HepG2 (cell line): ENCODE results near the gene BLCAP. TPM values are rescaled to one million over a fixed set of nuclear protein-coding genes. Genes with fewer than 3 reads are reported as not detected.

Experiments used
- AGO2 ChIP-seq: fragments of 200-400 bp; formaldehyde crosslinking; optimal IDR thresholded peaks from 2 replicates; pipeline ENCODE3; 2017; ENCODE audit warnings: mild to moderate bottlenecking, low read depth, low read length, moderate library complexity
- ERF ChIP-seq: IDR thresholded peaks from 2 replicates; pipeline ENCODE4 v1.6.1; 2018; ENCODE audit warnings: missing biosample characterization, missing genetic modification reagents
- HNRNPH1 ChIP-seq: fragments of 200-400 bp; formaldehyde crosslinking; optimal IDR thresholded peaks from 2 replicates; pipeline ENCODE3; 2017; ENCODE audit warnings: mild to moderate bottlenecking, low read depth, low read length
- MBD4 ChIP-seq: IDR thresholded peaks from 2 replicates; pipeline ENCODE4 v1.6.1; 2012; ENCODE audit warnings: low read length, inconsistent platforms, borderline replicate concordance
- MED8 ChIP-seq: sonication (generic); formaldehyde crosslinking; IDR thresholded peaks from 2 replicates; pipeline ENCODE4 v1.8.1; 2023; ENCODE audit warnings: mild to moderate bottlenecking, missing genetic modification reagents; ENCODE audit not compliant: insufficient replicate concordance
- NCOA5 ChIP-seq: sonication (generic); formaldehyde crosslinking; IDR thresholded peaks from 2 replicates; pipeline ENCODE4 v1.4.0; 2020; ENCODE audit warnings: missing genetic modification reagents
- PRPF4 ChIP-seq: fragments of 200-400 bp; formaldehyde crosslinking; IDR thresholded peaks from 2 replicates; pipeline ENCODE4 v1.6.1; 2016; ENCODE audit warnings: low read length, low read depth; ENCODE audit not compliant: poor library complexity, severe bottlenecking
- SOX5 ChIP-seq: IDR thresholded peaks from 2 replicates; pipeline ENCODE4 v1.6.1; 2016; ENCODE audit warnings: borderline replicate concordance
- U2AF2 ChIP-seq: fragments of 200-400 bp; formaldehyde crosslinking; IDR thresholded peaks from 2 replicates; pipeline ENCODE4 v1.6.1; 2017; ENCODE audit warnings: low read depth, mild to moderate bottlenecking, low read length
- ZFP1 ChIP-seq: IDR thresholded peaks from 2 replicates; pipeline ENCODE4 v1.6.1; 2016
- ZNF143 ChIP-seq: sonication (generic); formaldehyde crosslinking; IDR thresholded peaks from 2 replicates; pipeline ENCODE4 v1.4.0; 2020; ENCODE audit warnings: missing genetic modification reagents
- ZNF367 ChIP-seq: sonication (generic); formaldehyde crosslinking; IDR thresholded peaks from 2 replicates; pipeline ENCODE4 v1.4.0; 2020; ENCODE audit warnings: missing genetic modification reagents, borderline replicate concordance
- ZNF550 ChIP-seq: sonication (generic); formaldehyde crosslinking; IDR thresholded peaks from 2 replicates; pipeline ENCODE4 v1.4.0; 2020; ENCODE audit warnings: mild to moderate bottlenecking, missing genetic modification reagents, borderline replicate concordance
- polyA plus RNA-seq, 8 experiments: library from polyadenylated mRNA; depleted of rRNA in 3 of 8; stranded (reverse) in 7 of 8; unstranded in 1 of 8; fragments of >200 nt; fragmentation: Illumina TruSeq in 4 of 8; extraction: Trizol in 4 of 8; gene quantifications; 2 replicates each; pipeline versions ENCODE4 v1.2.1 to v1.2.3, GENCODE V29; 2011 to 2016; ENCODE audit warnings: low read depth in 4 of 8, missing spikeins in 1 of 8, mixed read lengths in 1 of 8; ENCODE audit not compliant: insufficient read depth in 1 of 8
- total RNA-seq, 5 experiments: library from RNA; depleted of rRNA; stranded (reverse); fragments of >200 nt; fragmentation: Illumina TruSeq; extraction: Trizol; gene quantifications; 2 replicates each; pipeline ENCODE4 v1.2.3, GENCODE V29; 2016; ENCODE audit warnings: low read depth in 1 of 5
- TF ChIP-seq, protein P1 (sequence below): sonication (generic); formaldehyde crosslinking; IDR thresholded peaks from 2 replicates; pipeline ENCODE4 v1.4.0; 2020; ENCODE audit warnings: missing genetic modification reagents
- TF ChIP-seq, protein P2 (sequence below): sonication (generic); formaldehyde crosslinking; IDR thresholded peaks from 2 replicates; pipeline ENCODE4 v1.5.0; 2020; ENCODE audit warnings: missing genetic modification reagents, mild to moderate bottlenecking, borderline replicate concordance
- TF ChIP-seq, protein P3 (sequence below): sonication (generic); formaldehyde crosslinking; IDR thresholded peaks from 2 replicates; pipeline ENCODE4 v1.5.0; 2020; ENCODE audit warnings: missing genetic modification reagents, mild to moderate bottlenecking, borderline replicate concordance
- TF ChIP-seq, protein P4 (sequence below), 2 experiments: sonication (generic) in 1 of 2; formaldehyde crosslinking in 1 of 2; IDR thresholded peaks; 2 replicates each; pipeline versions ENCODE4 v1.6.1 to v1.9.0; 2014 to 2022; ENCODE audit warnings: antibody characterized with exemption in 1 of 2, borderline replicate concordance in 1 of 2, inconsistent platforms in 1 of 2, low read depth in 1 of 2, missing genetic modification reagents in 1 of 2
- TF ChIP-seq, protein P5 (sequence below): sonication (generic); formaldehyde crosslinking; IDR thresholded peaks from 2 replicates; pipeline ENCODE4 v1.5.1; 2020; ENCODE audit warnings: missing genetic modification reagents, mild to moderate bottlenecking, borderline replicate concordance

Gene BLCAP
- total and polyA plus RNA-seq, 2 of the 13 experiments (the other 11 are each of a cell fraction or from before 2014, with no cell fraction given) = 52.4 to 86.8 TPM

DNA sequence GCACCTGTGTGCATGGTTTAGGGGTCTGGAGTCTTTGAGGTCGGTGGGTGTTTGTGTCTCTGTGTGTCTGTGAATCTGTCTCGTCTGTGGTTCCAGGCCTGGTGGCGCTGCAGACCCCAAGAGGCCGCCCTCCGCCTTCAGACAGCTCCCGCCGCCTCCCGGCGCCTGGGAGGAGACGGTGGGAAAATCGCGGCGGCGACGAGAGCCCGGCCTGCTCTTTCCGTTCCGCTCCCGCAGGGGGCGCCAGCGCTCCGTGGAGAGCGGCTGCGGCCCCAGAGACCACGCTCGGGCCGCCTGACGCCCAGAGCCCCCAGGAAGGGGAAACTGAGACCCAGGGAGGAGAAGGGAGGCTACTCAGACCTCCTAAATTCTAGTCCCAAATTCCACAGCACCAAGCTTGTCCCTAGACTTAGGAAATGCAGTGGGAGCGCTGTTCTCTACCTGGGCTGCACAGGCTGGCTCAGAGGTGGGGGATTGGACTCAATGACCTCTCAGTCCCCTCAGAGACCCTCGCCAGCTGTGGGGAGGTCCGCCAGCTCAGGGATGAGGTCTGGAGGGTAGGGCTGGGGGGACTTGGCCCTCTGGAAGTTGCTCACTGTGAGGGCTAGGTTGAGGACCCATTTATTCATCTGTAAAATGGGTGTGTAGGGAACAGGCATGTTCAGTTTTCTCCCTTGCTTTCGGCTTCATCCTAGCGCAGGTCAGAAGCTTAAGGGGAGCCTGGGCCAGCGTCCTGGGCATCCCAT, 36.9 kb upstream of the BLCAP start (continued):
- TF ChIP-seq HNRNPH1 (no peak), ERF (CRISPR knock-in tag) (peak; percentile 62; the same call in 1 of the 2 replicates), ZFP1 (CRISPR knock-in tag) (no peak), ZNF367 (CRISPR knock-in tag) (no peak; the same call in 1 of the 2 replicates), SOX5 (CRISPR knock-in tag) (no peak), NCOA5 (CRISPR knock-in tag) (no peak), PRPF4 (no peak), U2AF2 (no peak), ZNF143 (no peak), ZNF550 (CRISPR knock-in tag) (no peak), MBD4 (no peak), AGO2 (no peak), MED8 (no peak)
- TF ChIP-seq, protein P1, sequence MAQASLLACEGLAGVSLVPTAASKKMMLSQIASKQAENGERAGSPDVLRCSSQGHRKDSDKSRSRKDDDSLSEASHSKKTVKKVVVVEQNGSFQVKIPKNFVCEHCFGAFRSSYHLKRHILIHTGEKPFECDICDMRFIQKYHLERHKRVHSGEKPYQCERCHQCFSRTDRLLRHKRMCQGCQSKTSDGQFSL (CRISPR knock-in tag) = no peak
- TF ChIP-seq, protein P2, sequence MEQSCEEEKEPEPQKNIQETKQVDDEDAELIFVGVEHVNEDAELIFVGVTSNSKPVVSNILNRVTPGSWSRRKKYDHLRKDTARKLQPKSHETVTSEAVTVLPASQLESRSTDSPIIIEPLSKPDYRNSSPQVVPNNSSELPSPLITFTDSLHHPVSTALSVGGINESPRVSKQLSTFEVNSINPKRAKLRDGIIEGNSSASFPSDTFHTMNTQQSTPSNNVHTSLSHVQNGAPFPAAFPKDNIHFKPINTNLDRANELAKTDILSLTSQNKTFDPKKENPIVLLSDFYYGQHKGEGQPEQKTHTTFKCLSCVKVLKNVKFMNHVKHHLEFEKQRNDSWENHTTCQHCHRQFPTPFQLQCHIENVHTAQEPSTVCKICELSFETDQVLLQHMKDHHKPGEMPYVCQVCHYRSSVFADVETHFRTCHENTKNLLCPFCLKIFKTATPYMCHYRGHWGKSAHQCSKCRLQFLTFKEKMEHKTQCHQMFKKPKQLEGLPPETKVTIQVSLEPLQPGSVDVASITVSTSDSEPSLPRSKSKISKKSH (CRISPR knock-in tag) = no peak
- TF ChIP-seq, protein P3, sequence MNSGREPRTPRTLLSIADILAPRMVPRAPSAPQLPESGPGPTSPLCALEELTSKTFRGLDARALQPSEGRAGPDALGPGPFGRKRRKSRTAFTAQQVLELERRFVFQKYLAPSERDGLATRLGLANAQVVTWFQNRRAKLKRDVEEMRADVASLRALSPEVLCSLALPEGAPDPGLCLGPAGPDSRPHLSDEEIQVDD = no peak
- TF ChIP-seq, protein P4, sequence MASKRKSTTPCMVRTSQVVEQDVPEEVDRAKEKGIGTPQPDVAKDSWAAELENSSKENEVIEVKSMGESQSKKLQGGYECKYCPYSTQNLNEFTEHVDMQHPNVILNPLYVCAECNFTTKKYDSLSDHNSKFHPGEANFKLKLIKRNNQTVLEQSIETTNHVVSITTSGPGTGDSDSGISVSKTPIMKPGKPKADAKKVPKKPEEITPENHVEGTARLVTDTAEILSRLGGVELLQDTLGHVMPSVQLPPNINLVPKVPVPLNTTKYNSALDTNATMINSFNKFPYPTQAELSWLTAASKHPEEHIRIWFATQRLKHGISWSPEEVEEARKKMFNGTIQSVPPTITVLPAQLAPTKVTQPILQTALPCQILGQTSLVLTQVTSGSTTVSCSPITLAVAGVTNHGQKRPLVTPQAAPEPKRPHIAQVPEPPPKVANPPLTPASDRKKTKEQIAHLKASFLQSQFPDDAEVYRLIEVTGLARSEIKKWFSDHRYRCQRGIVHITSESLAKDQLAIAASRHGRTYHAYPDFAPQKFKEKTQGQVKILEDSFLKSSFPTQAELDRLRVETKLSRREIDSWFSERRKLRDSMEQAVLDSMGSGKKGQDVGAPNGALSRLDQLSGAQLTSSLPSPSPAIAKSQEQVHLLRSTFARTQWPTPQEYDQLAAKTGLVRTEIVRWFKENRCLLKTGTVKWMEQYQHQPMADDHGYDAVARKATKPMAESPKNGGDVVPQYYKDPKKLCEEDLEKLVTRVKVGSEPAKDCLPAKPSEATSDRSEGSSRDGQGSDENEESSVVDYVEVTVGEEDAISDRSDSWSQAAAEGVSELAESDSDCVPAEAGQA (IDR thresholded peaks at IDR 0.05; ENCODE audit: low read depth) = no peak
- TF ChIP-seq, protein P4 (CRISPR knock-in tag; IDR thresholded peaks at IDR 0.05; ENCODE audit: borderline replicate concordance) = no peak
- TF ChIP-seq, protein P5, sequence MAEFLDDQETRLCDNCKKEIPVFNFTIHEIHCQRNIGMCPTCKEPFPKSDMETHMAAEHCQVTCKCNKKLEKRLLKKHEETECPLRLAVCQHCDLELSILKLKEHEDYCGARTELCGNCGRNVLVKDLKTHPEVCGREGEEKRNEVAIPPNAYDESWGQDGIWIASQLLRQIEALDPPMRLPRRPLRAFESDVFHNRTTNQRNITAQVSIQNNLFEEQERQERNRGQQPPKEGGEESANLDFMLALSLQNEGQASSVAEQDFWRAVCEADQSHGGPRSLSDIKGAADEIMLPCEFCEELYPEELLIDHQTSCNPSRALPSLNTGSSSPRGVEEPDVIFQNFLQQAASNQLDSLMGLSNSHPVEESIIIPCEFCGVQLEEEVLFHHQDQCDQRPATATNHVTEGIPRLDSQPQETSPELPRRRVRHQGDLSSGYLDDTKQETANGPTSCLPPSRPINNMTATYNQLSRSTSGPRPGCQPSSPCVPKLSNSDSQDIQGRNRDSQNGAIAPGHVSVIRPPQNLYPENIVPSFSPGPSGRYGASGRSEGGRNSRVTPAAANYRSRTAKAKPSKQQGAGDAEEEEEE (CRISPR knock-in tag) = no peak
